GM21390 (cell line): ENCODE results near the gene FKRP.
"Not testable (repeated sequence)": the region's sequence is repeated elsewhere in the genome, so short reads cannot be mapped to it uniquely, and the experiment has no call there.

Source experiments
- ATAC-seq: cut with Tn5 transposase; IDR thresholded peaks from one replicate; pipeline ENCODE4 v1.9.1; 2021; ENCODE audit not compliant: unreplicated experiment

The FKRP gene

DNA sequence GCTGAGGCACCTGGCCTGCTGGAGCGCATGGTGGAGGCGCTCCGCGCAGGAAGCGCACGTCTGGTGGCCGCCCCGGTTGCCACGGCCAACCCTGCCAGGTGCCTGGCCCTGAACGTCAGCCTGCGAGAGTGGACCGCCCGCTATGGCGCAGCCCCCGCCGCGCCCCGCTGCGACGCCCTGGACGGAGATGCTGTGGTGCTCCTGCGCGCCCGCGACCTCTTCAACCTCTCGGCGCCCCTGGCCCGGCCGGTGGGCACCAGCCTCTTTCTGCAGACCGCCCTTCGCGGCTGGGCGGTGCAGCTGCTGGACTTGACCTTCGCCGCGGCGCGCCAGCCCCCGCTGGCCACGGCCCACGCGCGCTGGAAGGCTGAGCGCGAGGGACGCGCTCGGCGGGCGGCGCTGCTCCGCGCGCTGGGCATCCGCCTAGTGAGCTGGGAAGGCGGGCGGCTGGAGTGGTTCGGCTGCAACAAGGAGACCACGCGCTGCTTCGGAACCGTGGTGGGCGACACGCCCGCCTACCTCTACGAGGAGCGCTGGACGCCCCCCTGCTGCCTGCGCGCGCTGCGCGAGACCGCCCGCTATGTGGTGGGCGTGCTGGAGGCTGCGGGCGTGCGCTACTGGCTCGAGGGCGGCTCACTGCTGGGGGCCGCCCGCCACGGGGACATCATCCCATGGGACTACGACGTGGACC is 10.1 kb downstream of the FKRP start:
- no peak for ATAC-seq

DNA sequence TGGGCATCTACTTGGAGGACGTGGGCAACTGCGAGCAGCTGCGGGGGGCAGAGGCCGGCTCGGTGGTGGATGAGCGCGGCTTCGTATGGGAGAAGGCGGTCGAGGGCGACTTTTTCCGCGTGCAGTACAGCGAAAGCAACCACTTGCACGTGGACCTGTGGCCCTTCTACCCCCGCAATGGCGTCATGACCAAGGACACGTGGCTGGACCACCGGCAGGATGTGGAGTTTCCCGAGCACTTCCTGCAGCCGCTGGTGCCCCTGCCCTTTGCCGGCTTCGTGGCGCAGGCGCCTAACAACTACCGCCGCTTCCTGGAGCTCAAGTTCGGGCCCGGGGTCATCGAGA is 10.7 kb downstream of the FKRP start:
- ATAC-seq = no peak

DNA sequence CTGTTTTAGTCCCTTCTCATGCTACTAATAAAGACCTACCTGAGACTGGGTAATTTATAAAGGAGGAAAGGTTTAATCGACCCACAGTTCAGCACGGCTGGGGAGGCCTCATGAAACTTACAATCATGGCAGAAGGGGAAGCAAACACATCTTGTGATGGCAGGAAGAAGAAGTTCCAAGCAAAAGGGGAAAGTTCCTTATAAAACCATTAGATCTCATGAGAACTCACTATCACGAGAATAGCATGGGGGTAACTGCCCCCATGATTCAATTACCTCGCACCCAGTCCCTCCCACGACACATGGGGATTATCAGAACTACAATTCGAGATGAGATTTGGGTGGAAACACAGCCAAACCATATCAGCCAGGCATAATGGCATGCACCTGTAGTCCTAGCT is 13.3 kb downstream of the FKRP start:
- ATAC-seq = no peak

DNA sequence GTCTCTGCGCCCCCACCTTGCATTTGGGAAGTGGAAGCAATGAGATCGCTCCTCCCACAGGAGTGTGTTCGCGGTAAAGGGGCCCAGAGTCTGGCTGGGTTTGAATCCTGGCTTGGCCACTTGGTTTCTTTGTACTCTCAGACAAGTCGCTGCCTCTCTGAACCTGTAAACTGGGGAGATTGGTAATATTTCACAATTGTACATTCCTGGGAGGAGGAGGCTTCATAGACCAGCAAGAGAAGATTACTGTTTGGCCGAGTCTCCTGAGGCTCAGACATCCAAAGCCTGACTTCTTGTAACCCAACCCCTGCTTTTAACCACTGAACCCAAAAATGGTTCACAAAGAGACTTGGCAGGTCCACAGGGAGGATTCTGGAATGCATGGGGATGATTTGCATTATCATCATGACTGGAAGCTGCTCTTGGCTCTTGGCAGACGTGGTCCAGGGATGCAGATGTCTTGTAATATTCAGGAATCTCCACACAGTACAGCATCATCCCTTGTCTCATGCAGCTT is 14.0 kb downstream of the FKRP start:
- ATAC-seq = no peak

DNA sequence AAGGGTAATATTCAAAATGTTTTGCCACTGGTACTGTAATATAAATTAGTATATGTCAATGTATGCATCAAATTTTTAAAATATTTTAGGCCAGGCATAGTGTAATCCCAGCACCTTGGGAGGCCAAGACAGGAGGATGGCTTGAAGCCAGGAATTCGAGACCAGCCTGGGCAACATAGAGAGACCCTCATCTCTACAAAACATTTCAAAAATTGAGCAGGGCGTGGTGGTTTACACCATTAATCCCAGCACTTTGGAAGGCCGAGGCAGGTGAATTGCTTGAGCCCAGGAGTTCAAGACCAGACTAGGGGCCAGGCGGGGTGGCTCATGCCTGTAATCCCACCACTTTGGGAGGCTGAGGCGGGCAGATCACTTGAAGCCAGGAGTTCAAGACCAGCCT is 14.5 kb downstream of the FKRP start:
- no peak for ATAC-seq

DNA sequence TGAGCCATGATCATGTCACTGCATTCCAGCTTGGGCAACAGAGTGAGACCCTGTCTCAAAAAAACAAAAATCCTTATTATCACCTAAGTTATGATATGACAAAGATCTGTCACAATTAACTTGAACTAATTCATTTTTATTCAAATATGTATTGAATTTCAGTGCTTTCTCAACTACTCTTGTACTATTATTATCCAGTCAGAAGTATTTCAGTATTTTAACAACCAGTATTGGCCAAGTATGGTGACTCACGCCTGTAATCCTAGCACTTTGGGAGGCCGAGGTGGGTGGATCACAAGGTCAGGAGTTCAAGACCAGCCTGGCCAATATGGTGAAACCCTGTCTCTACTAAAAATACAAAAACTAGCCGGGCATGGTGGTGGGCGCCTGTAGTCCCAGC is 15.0 kb downstream of the FKRP start:
- ATAC-seq = not testable (repeated sequence)

DNA sequence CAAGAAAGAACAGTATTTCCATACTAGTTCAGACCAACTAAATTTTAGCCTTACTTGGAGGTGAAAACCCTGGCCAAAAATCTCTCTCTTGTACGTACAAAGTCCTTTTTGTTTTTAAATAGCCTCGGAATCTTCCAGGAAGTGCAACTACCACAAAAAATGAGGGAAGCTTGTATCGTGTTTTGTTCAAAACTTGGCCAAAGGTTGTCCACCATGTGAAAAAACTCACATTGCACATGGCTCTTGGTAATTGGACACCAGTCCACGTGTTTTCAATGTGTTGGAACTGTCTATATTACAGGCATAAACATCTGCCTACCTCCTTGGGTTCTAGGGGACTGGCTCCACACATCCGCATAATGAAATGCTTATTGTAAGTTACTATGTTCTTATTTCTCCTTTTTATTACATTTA is 15.6 kb downstream of the FKRP start:
- no peak for ATAC-seq

DNA sequence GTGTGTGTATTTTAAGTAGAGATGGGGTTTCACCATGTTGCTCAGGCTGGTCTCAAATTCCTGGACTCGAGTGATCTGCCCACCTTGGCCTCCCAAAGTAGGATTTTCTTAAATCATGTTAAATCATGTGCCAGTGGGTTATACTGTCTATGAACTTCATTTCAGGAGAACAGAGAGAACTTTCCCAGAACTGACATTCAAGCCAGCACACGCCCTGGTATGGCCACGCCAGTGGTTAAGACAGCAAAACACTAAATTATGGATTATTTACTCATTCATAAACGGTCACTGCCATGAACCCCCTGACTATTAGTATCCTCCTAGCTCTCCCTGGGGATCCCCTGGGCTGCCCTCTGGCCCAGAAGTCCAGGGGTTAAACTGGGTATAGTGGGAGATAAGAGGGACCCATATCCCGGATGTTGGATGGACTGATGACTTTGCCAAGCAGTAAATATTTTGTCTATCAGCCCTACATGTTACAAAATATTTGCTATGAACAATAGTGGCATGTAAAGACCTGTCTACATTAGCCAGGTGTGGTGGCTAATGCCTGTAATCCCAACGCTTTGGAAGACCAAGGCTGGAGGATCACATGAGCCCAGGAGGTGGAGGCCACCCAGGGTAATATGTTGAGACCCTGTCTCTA is 16.5 kb downstream of the FKRP start:
- no peak for ATAC-seq

DNA sequence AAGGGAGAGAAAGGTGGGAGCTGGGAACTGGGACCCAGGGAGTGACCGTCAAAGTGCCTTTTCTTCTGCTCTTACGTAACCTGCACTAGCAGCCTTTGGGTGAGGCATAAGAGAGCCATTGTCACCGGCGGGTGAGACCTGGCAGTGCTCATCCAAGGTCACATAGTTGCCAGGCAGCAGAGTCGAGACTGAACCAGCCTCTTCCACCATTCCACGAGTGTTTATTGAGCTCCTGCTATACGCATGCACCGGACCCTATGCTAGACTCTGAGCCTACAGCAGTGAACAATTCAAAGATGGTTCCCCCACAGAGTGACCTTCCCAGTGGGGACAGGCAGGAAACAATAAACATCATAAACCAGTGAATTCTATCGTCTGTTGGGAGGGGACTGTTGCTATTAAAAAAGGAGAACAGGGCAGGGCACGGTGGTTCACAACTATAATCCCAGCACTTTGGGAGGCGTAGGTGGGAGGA is 19.0 kb downstream of the FKRP start:
- no peak for ATAC-seq

DNA sequence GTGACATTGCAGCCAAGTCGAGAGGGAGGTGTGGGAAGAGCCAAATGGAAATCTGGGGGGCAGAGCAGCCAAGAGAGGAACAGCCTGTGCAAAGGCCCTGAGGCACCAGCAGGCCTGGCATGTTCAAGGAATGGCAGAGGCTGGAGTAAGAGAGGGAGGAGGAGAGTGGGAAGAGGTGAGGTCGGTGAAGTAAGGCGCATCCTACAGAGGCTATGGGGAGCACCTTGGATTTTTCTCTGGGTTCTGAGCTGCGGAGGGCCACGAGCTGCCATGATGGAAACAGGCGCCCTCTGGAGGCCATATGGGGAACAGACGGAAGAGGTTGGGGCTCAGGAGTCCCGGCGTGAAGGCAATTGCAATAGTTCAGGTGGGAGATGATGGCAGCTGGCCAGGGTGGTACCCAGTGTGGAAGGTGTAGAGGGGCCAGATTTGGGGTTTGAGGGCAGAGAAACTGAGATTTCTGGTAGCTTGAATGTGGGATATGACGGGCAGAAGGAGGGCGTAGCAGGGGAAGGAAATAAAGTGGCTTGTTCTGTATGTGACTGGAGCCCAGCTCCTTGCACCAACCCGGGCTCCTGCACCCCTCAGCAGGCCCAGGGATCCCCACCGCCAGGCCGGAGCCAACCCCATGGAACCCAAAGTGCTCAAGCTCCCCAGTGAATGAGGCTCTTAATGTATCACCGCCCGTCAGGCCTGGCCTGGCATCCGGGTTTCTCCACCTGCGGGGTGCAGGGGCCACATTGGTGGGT is 20.9 kb downstream of the FKRP start:
- no peak for ATAC-seq

DNA sequence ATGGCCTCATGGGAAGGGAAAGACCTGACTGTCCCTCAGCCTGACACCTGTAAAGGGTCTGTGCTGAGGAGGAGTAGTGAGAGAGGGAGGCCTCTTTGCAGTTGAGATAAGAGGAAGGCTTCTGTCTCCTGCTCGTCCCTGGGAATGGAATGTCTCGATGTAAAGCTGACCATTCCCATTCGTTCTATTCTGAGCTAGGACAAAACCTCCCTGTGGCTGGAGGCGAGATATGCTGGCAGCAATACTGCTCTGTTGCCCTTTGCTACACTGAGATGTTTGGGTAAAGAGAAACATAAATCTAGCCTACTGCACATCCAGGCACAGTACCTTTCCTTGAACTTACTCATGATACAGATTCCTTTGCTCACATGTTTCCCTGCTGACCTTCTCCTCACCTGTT is 22.9 kb downstream of the FKRP start:
- ATAC-seq = not testable (repeated sequence)

DNA sequence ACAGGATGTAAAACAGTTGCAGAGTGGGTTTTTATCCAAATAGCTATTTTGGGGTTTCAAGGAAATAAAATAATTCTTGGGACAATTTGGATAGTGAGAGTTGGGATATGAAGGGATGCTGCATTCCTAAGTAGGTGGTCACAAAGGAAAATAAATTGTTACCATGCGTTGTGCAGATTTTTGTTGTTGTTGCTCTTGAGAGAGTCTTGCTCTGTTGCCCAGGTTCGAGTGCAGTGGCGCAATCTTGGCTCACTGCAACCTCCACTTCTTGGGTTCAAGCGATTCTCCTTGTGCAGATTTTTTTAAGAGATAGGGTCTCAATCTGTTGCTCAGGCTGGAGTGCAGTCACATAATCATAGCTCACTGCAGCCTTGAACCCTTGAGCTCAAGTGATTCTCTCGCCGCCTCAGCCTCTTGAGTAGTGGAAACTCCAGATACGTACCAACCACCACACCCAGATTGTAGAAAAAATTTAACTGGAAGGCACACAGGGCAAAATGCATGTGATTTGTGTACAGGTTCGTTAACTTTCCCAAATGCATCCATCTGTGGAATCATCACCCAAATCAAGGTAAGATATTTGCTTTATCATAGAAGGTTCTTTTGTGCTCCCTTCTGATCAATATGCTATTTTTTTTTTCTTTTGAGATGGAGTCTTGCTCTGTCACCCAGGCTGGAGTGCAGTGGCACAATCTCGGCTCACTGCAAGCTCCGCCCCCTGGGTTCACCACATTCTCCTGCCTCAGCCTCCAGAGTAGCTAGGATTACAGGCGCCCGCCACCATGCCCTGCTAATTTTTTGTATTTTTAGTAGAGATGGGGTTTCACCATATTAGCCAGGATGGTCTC is 26.5 kb downstream of the FKRP start:
- no peak for ATAC-seq

DNA sequence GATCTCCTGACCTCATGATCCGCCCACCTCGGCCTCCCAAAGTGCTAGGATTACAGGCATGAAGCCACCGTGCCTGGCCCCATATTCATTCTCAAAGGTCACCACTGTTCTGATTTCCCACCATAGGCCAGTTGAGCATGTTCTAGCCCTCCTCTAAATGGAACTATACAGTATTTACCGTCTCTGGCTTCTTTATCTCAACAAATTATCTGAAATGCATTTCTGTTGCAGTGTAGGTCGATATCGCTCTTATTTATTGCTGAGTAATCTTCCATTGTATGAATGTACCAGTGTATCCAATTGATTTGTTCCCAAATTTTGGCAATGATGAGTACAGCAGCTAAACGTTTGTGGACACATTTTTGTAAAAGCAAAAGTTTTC is 27.2 kb downstream of the FKRP start:
- no peak for ATAC-seq

DNA sequence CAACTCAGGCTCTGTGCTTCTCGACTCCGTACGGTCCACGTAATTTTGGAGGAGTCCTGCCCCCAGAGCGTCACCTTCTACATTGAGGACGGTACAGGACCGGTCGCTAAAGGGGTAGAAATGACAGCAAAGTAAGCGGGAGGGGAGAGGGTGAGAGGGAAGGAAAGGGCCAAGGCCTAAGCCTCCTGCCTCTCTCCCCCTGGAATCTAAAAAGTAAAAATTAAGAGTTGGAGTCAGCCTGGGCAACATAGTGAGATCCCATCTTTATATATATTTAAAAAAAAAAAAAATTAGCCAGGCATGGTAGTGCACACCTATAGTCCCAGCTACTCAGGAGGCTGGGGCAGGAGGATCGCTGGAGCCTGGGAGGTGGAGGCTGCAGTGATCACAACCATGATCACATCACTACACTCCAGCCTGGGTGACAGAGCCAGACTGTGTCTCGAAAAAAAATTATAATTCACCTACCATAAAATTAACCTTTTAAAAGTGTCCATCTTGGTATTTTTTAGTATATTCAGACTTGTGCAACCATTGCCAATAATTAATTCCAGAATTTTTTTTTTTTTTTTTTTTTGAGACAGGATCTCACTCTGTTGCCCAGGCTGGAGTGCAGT is 29.9 kb downstream of the FKRP start:
- no peak for ATAC-seq

DNA sequence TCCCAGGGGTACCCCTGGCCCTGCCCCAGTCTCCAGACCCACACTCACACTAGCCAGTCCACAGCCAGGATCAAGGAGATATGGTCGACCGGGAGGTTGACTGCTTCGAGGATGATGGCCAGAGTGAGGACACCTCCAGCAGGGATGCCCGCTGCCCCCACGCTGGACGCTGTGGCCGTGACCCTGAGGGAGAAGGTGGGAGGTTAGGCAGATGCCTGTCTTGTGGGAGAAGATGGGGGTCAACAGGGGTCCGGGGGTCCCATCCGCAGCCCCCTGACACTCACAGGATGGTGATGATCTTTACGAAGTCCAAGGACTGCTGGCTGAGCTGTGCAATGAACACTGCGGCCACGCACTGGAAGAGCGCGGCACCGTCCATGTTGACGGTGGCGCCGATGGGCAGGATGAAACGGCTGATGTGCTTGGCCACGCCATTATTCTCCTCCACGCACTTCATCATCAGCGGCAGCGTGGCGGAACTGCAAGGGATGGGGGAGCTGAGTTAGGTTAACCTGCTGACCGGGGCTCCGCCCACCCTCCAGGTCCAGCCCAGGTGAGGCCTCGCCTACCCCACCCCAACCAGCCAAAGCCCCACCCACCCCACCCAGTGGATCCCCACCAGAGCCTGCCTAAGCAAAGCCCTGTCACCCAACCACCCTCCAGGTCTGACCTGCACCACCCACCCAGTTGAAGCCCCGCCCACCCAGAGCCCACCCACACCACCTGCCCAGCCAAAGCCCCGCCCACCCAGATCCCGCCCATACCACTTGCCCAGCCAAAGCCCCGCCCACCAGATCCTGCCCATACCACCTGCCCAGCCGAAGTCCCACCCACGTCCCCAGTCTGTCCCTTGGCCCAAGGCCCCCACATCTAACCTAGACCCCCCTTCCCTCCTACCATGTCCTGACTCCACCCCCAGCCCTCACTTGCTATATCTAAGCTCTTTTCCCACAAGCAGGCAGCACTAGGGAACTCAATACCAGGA is 31.4 kb downstream of the FKRP start:
- no peak for ATAC-seq

DNA sequence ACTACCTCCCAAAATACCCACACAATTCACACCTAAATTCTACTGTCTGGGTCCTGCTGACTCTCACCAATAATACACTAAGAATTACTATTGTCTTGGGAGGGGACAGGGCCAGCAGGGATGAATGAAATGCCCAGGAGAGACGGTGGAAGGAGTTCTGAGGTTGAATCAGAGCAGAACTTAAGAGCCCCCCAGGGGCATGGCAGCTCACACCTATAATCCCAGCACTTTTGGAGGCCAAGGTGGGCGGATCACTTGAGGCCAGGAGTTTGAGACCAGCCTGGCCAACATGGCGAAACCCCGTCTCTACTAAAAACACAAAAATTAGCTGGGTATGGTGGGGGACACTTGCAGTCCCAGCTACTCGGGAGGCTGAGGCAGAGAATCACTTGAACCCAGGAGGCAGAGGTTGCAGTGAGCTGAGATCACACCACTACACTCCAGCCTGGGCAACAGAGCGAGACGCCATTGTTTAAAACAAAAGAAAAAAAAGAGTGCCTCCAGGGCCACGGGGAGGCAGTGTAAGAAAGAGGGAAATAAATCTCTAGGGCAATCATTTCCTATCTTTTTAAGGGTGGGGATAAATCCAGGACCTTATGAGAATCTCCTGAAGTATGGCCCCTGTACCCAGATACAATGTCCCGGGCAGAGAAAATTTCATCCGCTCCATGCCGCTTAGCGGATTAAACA is 32.2 kb downstream of the FKRP start:
- not testable (repeated sequence) for ATAC-seq

DNA sequence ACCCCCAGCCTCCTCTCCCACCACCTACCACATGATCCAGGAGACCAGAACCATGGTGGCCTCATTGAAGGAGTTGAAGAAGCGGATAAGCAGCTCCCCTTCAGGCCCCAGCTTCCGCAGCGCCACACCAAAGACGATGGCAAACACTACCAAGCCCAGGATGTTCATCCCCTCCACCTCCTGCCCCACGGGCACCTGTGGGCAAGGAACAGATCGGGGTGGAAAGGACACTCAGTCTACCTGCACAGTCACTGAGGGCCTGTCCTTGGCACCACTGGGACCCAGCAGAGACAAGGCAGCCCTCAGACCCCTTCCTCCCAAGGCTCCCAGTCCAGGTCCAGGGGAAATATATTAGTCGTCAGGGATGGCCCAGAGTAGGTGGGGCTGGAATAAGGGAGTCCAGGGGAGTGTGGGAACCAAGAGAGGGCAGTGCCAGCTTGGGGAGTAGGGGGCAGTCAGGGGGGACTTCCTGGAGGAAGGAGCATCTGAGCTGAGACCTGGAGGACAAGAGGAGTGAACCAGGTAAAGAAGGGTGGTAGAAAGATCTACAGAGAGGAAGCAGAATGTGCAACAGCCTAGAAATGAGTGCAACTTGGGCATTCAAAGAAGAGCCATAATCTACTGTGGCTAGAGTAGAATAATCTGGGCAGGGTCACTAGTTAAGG is 36.6 kb downstream of the FKRP start:
- ATAC-seq = no peak

DNA sequence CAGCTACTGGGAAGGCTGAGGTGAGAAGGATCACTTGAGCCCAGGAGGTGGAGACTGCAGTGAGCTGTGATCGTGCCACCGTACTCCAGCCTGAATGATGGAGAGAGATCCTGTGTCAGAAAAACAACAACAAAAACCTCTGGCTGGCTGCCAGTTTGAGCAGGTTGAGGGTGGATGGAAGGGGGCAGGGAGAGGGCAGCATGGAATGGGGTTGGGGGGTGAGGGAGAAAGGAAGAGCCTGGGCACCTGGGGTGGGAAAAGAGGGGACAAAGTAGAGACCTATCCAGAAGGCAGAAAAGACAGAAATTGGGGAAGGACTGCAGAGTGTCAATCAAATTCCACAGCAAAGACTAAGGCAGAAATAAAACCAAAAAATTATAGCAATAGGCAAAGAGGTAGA is 37.8 kb downstream of the FKRP start:
- no peak for ATAC-seq
